Measurements from ENCODE around the gene HCN2. TPM values are rescaled to one million over a fixed set of nuclear protein-coding genes. Genes with fewer than 3 reads are reported as not detected.

The HCN2 gene
- total RNA-seq, 2 donors from 2014 or later, result 0.17 to 0.40 TPM

DNA sequence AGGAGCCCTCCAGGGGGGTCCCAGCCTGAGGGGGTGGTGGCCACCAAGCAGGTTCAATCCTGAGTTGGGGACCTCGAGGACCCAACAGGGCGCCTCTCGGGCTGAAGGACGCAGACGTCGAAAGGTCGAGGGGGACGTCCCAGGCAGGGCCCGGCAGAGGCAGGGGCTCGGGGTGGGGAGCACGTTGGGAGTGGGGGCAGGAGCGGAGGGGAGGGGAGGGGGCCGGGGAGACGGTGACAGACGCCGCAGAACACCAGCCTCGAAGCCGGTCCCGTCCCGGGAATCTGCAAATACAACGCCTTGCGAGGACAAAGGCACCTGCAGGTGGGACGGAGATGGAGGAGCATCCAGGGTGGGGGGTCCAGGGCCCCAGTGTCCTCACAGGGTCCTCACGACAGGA, 54.1 kb downstream of the HCN2 start:
- TF ChIP-seq, protein P1, sequence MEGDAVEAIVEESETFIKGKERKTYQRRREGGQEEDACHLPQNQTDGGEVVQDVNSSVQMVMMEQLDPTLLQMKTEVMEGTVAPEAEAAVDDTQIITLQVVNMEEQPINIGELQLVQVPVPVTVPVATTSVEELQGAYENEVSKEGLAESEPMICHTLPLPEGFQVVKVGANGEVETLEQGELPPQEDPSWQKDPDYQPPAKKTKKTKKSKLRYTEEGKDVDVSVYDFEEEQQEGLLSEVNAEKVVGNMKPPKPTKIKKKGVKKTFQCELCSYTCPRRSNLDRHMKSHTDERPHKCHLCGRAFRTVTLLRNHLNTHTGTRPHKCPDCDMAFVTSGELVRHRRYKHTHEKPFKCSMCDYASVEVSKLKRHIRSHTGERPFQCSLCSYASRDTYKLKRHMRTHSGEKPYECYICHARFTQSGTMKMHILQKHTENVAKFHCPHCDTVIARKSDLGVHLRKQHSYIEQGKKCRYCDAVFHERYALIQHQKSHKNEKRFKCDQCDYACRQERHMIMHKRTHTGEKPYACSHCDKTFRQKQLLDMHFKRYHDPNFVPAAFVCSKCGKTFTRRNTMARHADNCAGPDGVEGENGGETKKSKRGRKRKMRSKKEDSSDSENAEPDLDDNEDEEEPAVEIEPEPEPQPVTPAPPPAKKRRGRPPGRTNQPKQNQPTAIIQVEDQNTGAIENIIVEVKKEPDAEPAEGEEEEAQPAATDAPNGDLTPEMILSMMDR (IDR thresholded peaks at IDR 0.05), result no peak
- no peaks in the 10 kb centered on the region for H3K27me3 ChIP-seq
- no peak overlapping the region for H3K27ac ChIP-seq
- H3K9me3 ChIP-seq, result no peaks in the 10 kb centered on the region
- no peaks in the 10 kb centered on the region for H3K4me1 ChIP-seq
- no peak overlapping the region for H3K9ac ChIP-seq (ENCODE audit: low read depth in 2 of 2, low read length in 2 of 2)
- no peak for DNase-seq
- H3K4me3 ChIP-seq, result no peak overlapping the region
- H3K36me3 ChIP-seq, result peaks cover 11% of the 10 kb centered on the region
- intact Hi-C loops (cut with DNase I), result no loop called here

DNA sequence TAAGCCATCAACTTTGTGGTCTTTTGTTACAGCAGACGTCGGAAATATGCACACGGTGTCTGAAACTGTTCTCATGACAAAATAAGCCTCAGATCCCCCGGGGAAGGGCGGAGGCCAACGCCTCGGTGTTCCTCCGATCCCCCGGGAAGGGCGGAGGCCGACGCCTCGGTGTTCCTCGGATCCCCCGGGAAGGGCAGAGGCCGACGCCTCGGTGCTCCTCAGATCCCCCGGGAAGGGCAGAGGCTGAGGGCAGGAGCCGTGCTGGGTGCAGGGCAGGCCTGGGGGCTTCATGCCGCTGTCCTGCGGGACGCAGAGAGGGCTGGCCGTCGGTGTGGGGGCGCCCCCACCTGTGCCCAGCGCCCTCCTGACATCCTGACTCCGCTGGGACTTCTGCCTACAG, 54.7 kb downstream of the HCN2 start:
- H3K9me3 ChIP-seq, result no peaks in the 10 kb centered on the region
- no peak overlapping the region for H3K4me3 ChIP-seq
- H3K9ac ChIP-seq (ENCODE audit: low read depth in 2 of 2, low read length in 2 of 2), result no peak overlapping the region
- DNase-seq, result no peak
- H3K4me1 ChIP-seq, result no peaks in the 10 kb centered on the region
- no peak overlapping the region for H3K27ac ChIP-seq
- peaks cover 11% of the 10 kb centered on the region for H3K36me3 ChIP-seq
- intact Hi-C loops (cut with DNase I), result no loop called here
- no peaks in the 10 kb centered on the region for H3K27me3 ChIP-seq
- TF ChIP-seq, protein P1 (IDR thresholded peaks at IDR 0.05), result no peak

DNA sequence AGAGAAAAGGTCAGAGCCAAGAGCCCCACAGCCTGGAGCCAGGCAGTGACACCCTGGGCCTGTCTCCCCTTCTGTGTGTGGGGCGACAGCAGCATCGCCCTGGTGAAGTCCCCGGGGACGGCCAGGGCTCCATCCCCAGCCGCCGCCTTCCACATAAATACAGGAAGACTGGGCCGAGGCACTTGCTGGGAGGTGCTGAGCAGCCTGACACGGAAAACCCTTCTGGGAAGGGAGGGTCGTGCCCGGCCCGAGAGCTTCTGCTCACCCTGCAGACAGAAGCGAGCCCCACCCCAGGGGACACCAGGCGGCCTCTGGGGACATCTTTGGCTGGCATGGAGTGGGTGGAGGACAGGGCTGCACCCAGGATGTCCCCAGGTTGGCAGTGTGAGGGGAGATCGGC, 55.1 kb downstream of the HCN2 start:
- H3K9ac ChIP-seq (ENCODE audit: low read depth in 2 of 2, low read length in 2 of 2), result no peak overlapping the region
- no peak overlapping the region for H3K4me3 ChIP-seq
- TF ChIP-seq, protein P1 (IDR thresholded peaks at IDR 0.05), result no peak
- intact Hi-C loops (cut with DNase I), result no loop called here
- DNase-seq, result no peak
- no peaks in the 10 kb centered on the region for H3K4me1 ChIP-seq
- no peaks in the 10 kb centered on the region for H3K27me3 ChIP-seq
- H3K9me3 ChIP-seq, result no peaks in the 10 kb centered on the region
- peaks cover 11% of the 10 kb centered on the region for H3K36me3 ChIP-seq
- H3K27ac ChIP-seq, result no peak overlapping the region

DNA sequence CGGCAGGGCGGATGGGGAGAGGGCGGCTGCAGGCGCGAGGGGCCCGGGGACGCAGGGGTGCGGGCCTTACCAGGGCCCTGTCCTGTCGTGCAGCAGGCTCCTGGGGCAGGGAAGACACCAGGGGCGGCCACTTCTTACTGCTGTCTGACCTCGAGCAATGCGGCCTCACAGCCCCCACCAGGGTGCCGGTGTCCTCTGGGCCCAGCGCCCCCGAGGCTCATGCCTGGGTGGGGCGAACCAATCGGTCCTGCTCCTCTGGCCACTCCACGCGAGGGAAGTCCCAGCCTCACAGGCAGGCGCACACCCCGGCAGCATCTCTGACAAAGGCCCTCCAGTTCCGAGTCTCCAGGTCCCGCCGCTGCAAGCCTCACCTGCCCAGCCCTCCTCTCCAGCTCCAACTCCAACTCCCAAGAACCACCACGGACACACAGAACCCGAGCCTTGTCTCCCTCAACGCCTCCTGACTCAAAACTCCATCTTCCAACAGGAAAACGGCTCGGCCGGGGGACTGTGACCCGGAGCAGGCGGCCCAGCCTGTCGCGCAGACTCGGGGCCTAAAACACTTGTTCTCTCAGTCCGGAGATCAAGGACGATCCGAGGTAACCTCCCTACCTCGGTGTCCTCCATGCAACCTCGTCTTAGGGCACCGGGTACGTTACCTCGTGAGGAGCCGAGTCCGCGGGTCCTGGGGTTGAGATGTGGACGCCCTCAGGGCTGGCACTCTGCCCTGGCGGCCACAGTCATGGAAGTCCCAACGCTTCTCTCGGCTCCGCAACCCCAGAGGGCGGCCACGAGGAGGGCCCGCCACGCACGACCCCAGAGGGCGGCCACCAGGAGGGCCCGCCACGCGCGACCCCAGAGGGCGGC, 56.5 kb downstream of the HCN2 start:
- intact Hi-C loops (cut with DNase I), result no loop called here
- TF ChIP-seq, protein P1 (IDR thresholded peaks at IDR 0.05), result no peak
- no peaks in the 10 kb centered on the region for H3K9me3 ChIP-seq
- no peak overlapping the region for H3K27ac ChIP-seq
- H3K4me3 ChIP-seq, result no peak overlapping the region
- peaks cover 11% of the 10 kb centered on the region for H3K36me3 ChIP-seq
- no peaks in the 10 kb centered on the region for H3K27me3 ChIP-seq
- DNase-seq, result no peak
- no peak overlapping the region for H3K9ac ChIP-seq (ENCODE audit: low read depth in 2 of 2, low read length in 2 of 2)
- H3K4me1 ChIP-seq, result no peaks in the 10 kb centered on the region

DNA sequence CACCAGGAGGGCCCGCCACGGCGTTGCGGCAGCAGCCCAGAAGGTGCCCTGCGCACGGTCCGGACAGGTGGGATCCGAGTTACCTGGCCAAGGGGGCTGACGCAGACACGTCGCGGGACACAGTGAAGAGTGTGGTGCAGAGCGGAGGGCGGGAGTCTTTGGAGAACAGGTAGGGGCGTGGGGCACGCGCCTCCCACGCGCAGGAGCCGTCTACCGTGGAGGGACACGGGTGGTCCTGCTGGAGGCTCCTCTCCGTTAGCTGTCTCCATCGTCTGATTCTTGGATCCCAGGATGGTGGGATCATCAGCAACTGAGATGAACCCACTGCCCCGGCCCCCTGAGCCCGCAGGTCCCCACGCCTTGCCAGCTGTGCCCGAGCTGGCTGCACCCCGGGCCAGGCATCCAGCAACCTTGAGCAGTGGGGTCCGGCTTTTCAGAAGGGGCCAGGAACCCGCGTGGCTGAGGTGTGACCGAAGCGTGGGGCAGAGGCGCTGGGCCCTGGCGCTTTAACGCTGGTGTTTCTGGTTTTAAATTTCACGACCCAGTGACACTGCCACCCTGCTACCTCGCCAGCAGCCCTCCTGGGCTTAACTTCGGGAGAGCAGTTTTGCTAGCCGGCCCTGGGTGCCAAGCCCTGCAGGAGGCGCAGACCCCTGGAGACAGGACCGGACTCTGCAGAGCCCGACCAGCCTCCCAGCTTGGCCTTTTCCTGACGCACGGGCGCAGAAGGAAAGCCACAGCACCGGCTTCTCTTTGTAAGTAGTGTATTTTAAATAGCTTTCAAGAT, 57.3 kb downstream of the HCN2 start:
- H3K4me1 ChIP-seq, result no peaks in the 10 kb centered on the region
- intact Hi-C loops (cut with DNase I), result no loop called here
- peaks cover 11% of the 10 kb centered on the region for H3K36me3 ChIP-seq
- no peaks in the 10 kb centered on the region for H3K9me3 ChIP-seq
- no peak overlapping the region for H3K9ac ChIP-seq (ENCODE audit: low read depth in 2 of 2, low read length in 2 of 2)
- TF ChIP-seq, protein P1 (IDR thresholded peaks at IDR 0.05), result no peak
- no peaks in the 10 kb centered on the region for H3K27me3 ChIP-seq
- DNase-seq, result no peak
- no peak overlapping the region for H3K27ac ChIP-seq
- no peak overlapping the region for H3K4me3 ChIP-seq

Data from colonic mucosa (tissue), 4 donors.